MM.1S (cell line): ENCODE data around the gene CD5L.

Experiments used
- EZH2 ChIP-seq: fragments of 300-600 bp; sonication (generic); optimal IDR thresholded peaks from 2 replicates; pipeline ENCODE3; 2017; ENCODE audit warnings: low read depth, mild to moderate bottlenecking, antibody characterized with exemption, low read length, mixed read lengths
- EZH2phosphoT487 ChIP-seq: fragments of 300-600 bp; sonication (generic); IDR thresholded peaks from 2 replicates; pipeline ENCODE4 v1.6.1; 2018; ENCODE audit warnings: antibody characterized with exemption, low read length
- TF ChIP-seq, protein P1 (sequence below): fragments of 300-600 bp; sonication (generic); IDR thresholded peaks from 2 replicates; pipeline ENCODE4 v1.5.1; 2016; ENCODE audit warnings: antibody characterized with exemption, low read length, mixed read lengths

- TF ChIP-seq, protein P1, sequence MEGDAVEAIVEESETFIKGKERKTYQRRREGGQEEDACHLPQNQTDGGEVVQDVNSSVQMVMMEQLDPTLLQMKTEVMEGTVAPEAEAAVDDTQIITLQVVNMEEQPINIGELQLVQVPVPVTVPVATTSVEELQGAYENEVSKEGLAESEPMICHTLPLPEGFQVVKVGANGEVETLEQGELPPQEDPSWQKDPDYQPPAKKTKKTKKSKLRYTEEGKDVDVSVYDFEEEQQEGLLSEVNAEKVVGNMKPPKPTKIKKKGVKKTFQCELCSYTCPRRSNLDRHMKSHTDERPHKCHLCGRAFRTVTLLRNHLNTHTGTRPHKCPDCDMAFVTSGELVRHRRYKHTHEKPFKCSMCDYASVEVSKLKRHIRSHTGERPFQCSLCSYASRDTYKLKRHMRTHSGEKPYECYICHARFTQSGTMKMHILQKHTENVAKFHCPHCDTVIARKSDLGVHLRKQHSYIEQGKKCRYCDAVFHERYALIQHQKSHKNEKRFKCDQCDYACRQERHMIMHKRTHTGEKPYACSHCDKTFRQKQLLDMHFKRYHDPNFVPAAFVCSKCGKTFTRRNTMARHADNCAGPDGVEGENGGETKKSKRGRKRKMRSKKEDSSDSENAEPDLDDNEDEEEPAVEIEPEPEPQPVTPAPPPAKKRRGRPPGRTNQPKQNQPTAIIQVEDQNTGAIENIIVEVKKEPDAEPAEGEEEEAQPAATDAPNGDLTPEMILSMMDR, result no peak
- TF ChIP-seq EZH2phosphoT487 (no peak), EZH2 (no peak)
Measured at GRCh38 chr1:157829210-157829609, 12.4 kb downstream of the CD5L start.
